ENCODE data around the gene ZCWPW1.

Gene ZCWPW1

GRCh38 chr7:100415448-100415847 lies 13.1 kb downstream of the ZCWPW1 start:
- no peaks in the 10 kb centered on the region for H4K20me1 ChIP-seq (ENCODE audit: insufficient read depth, low read length)

GRCh38 chr7:100413889-100414288 lies 14.6 kb downstream of the ZCWPW1 start:
- no peak overlapping the region for H3K9ac ChIP-seq (ENCODE audit: low read length)
- H4K20me1 ChIP-seq (ENCODE audit: insufficient read depth, low read length), result no peaks in the 10 kb centered on the region
- no peak overlapping the region for H3K27ac ChIP-seq (ENCODE audit: low read depth, low read length, poor library complexity, severe bottlenecking)
- H3K9me2 ChIP-seq (ENCODE audit: low read depth, low read length), result no peaks in the 10 kb centered on the region
- no peak overlapping the region for H3K4me3 ChIP-seq (ENCODE audit: low read depth, low read length, poor library complexity, severe bottlenecking)
- TF ChIP-seq EZH2 (IDR thresholded peaks at IDR 0.05; ENCODE audit: borderline replicate concordance, low read length), result no peak
- TF ChIP-seq CTCF (IDR thresholded peaks at IDR 0.05; ENCODE audit: low read length), result no peak
- no peaks in the 10 kb centered on the region for H3K79me2 ChIP-seq (ENCODE audit: insufficient read depth, low read length)
- H3K36me3 ChIP-seq (ENCODE audit: insufficient read depth, low read length), result no peaks in the 10 kb centered on the region
- H3K4me1 ChIP-seq (ENCODE audit: insufficient read depth, low read length, severe bottlenecking), result no peaks in the 10 kb centered on the region
- no peaks in the 10 kb centered on the region for H3K27me3 ChIP-seq (ENCODE audit: insufficient read depth, low read length)
- no peaks in the 10 kb centered on the region for H3F3A ChIP-seq (ENCODE audit: insufficient read depth, low read length)
- H3K4me2 ChIP-seq (ENCODE audit: low read length), result no peak overlapping the region
- H3K9me3 ChIP-seq (ENCODE audit: low read length), result no peaks in the 10 kb centered on the region
- H2AFZ ChIP-seq (ENCODE audit: low read length), result no peak overlapping the region

More at GRCh38 chr7:100415448-100415847, 13.1 kb downstream of the ZCWPW1 start:
- H2AFZ ChIP-seq (ENCODE audit: low read length), result no peak overlapping the region
- no peaks in the 10 kb centered on the region for H3K9me2 ChIP-seq (ENCODE audit: low read depth, low read length)
- H3K4me1 ChIP-seq (ENCODE audit: insufficient read depth, low read length, severe bottlenecking), result no peaks in the 10 kb centered on the region
- no peaks in the 10 kb centered on the region for H3K36me3 ChIP-seq (ENCODE audit: insufficient read depth, low read length)
- TF ChIP-seq CTCF (IDR thresholded peaks at IDR 0.05; ENCODE audit: low read length), result no peak
- TF ChIP-seq EZH2 (IDR thresholded peaks at IDR 0.05; ENCODE audit: borderline replicate concordance, low read length), result no peak
- no peaks in the 10 kb centered on the region for H3K27me3 ChIP-seq (ENCODE audit: insufficient read depth, low read length)
- no peak overlapping the region for H3K9ac ChIP-seq (ENCODE audit: low read length)
- no peak overlapping the region for H3K4me2 ChIP-seq (ENCODE audit: low read length)
- H3K9me3 ChIP-seq (ENCODE audit: low read length), result no peaks in the 10 kb centered on the region
- no peak overlapping the region for H3K27ac ChIP-seq (ENCODE audit: low read depth, low read length, poor library complexity, severe bottlenecking)
- no peaks in the 10 kb centered on the region for H3K79me2 ChIP-seq (ENCODE audit: insufficient read depth, low read length)
- H3K4me3 ChIP-seq (ENCODE audit: low read depth, low read length, poor library complexity, severe bottlenecking), result no peak overlapping the region
- no peaks in the 10 kb centered on the region for H3F3A ChIP-seq (ENCODE audit: insufficient read depth, low read length)

- H3K4me3 ChIP-seq (ENCODE audit: low read depth, low read length, poor library complexity, severe bottlenecking), result no peak overlapping the region
- no peak overlapping the region for H3K4me2 ChIP-seq (ENCODE audit: low read length)
- no peaks in the 10 kb centered on the region for H3K4me1 ChIP-seq (ENCODE audit: insufficient read depth, low read length, severe bottlenecking)
- H4K20me1 ChIP-seq (ENCODE audit: insufficient read depth, low read length), result no peaks in the 10 kb centered on the region
- no peak overlapping the region for H3K27ac ChIP-seq (ENCODE audit: low read depth, low read length, poor library complexity, severe bottlenecking)
- H3K9me3 ChIP-seq (ENCODE audit: low read length), result no peaks in the 10 kb centered on the region
- no peak overlapping the region for H2AFZ ChIP-seq (ENCODE audit: low read length)
- no peaks in the 10 kb centered on the region for H3K9me2 ChIP-seq (ENCODE audit: low read depth, low read length)
- H3K79me2 ChIP-seq (ENCODE audit: insufficient read depth, low read length), result no peaks in the 10 kb centered on the region
- H3K36me3 ChIP-seq (ENCODE audit: insufficient read depth, low read length), result no peaks in the 10 kb centered on the region
- no peaks in the 10 kb centered on the region for H3F3A ChIP-seq (ENCODE audit: insufficient read depth, low read length)
- H3K9ac ChIP-seq (ENCODE audit: low read length), result no peak overlapping the region
- H3K27me3 ChIP-seq (ENCODE audit: insufficient read depth, low read length), result peaks cover 5% of the 10 kb centered on the region; the same call in 1 of the 2 replicates
- TF ChIP-seq CTCF (IDR thresholded peaks at IDR 0.05; ENCODE audit: low read length) (no peak), EZH2 (IDR thresholded peaks at IDR 0.05; ENCODE audit: borderline replicate concordance, low read length) (no peak)
These were observed 15.2 kb downstream of the ZCWPW1 start for GRCh38 chr7:100413346-100413745.
